GM19099 (cell line): ENCODE data around the gene ATP8B3.

ENCODE experiments used
- POLR2A ChIP-seq: IDR thresholded peaks from 3 replicates; pipeline ENCODE4 v1.6.1; 2011; ENCODE audit warnings: low read depth; ENCODE audit not compliant: insufficient read length; ENCODE audit errors: extremely low read depth

Gene ATP8B3

DNA sequence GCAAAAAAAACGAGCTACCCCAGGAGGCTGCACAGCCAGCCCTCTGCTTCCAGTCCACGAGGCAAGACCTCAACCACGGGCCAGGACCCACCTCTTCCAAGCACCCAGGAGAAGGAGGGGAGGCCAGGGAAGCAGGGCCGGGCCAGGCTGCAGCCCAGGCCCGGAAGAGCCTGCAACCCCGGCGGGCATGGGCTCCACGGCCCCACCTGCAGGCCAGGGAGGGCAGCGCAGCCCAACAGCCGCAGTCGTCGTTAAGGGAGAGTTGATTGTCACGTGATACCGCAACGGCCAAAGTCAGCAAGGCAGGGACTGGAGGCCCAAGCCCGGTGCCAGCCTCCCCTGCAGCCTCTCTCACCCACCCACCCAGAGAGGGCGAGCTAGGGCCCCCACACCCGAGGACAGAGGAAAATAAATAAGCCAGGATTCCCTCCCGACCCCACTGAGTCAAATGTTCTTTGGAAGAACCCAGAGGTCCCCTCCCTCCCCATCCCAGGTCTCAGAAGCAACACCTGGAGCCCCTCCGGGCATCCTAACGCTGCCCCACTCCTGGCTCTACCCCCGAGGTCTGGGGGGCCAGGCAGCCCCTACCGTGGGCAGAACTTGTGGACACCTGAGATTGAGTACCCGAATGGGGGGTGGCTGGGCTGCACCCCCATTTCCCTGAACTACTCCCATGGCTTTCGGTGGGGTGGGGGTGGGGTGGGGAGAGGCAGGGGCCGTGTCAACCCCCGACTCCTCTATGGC, 41.4 kb upstream of the ATP8B3 start:
- no peak for TF ChIP-seq POLR2A

DNA sequence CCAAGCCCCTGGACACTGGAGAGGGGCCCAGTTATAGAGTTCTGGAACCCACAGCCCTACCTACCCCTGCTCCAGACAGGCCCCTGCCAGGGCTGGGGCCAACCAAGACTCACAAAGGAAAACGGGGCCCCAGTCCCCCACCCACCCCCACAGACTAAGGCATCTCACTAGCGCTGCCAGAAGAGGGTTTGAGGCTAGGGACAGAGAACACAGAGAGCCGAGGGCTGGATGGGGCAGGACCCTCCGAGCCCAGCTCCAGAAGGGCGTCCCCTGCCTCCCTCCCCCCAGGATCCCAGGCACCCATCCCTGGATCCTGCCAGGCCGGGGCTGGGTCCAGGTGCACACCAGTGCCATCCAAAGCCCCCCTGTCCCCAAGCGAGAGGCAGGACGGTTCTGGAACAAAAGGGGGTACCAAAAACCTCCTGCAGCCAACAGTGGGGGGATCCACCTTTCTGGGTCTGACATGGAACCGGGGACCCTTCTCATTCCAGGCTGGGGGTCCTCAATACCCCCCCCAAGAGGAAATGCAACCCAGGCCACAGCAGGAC, 40.6 kb upstream of the ATP8B3 start:
- no peak for TF ChIP-seq POLR2A

DNA sequence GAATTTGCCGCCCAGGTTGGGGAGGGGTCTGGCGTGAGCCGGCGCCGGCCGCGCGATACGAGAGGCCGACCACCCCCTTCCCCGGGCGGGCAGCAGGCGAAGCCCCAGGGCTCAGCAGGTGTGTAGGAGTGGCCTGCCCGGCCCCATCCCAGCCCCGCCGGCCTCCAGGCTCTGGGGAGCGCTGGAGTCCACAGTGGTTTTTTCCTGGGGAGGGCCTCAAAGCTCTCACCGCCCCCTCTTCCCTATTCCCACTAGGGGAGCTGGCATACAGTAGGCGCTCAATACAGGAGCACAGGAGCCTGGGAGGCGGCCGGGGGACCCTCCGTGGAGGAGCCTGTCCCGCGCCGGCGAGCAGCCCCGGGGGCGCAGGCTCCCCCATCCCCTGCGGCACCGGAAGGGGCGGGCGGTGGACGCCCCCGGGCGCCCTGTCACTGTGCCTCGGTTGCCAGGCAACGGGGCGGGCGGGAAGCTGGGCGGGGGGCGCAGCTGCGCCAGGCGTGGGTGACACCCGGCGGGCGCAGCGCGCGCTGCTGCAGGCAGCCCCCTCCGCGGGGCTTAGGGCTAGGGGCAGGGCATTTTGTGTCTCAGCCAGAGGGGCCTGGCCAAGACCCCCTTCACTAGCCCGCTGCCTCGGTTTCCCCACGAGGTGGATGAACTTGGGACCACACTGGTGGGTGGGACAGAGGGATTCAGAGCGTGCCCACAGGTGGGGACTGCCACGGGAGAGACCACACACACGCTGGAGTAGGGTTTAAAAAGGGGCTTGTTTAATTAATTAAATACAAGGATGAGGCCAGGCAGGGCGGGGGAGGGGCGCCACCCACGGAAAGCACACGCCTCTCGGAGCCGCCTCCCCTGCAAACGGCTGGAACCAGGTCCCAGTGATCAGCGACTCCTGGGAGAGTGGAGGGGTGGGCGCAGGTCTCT, 39.8 kb upstream of the ATP8B3 start:
- no peak for TF ChIP-seq POLR2A

DNA sequence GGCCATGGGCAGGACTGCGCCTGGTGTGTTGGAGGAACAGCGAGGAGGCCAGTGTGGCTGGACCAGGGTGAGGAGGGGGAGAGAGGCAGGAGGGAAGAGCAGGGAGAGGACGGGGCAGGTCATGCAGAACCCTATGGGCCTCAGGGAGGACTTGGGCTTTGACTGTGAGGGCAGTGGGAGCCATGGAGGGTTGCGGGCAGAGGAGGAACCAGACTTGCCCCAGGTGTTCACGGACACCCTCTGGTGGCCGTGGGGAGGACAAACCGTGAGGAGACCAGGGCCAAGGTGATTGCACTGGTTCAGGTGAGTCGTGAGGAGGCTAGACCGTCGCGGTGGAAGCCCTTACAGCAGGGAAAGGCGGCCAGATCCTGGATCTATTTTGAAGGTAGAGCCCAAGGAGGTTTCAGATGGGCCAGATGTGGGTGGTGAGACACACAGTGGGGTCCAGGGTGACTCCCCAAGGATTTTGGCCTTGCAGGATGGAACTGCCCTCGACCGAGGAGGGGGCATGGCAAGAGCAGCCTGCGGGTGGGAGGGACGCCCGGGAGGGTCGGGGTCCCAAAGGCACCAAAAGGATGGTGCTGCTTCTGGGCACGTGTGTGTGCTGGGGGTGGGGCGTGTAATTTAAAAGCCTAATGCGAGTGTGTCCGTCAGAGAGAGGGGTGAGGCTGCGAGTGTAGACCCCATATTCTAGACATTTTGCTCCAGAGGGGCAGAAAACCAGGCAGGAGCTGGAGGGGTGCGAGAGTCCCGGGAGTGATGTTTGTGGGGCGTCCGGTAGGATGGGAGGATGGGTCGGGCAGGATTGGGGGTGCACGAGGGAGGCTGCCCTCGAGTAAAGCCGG, 39.0 kb upstream of the ATP8B3 start:
- no peak for TF ChIP-seq POLR2A

DNA sequence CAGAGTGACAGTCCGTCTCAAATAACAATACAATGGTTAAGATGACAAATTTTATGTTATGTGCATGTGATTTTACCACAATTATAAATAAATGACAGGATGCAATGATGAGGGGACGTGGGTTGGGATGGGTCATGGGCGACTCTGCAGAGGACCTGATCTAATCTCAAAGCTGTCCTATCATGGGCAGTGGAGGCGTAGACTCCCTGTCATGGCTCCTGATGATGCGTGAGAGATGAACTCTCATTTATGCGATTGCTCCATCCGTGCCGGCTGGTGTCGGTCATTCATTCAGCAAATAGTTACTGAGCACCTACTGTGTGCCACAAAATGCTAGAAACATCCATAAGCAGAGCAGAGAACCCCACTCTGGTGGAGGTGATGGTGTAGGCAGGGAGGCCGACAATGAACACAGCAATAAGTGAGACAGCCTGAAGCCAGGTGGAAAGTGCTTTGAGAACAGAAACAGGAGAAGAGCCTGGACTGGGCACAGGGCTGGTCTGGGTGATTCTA, 37.9 kb upstream of the ATP8B3 start:
- TF ChIP-seq POLR2A: no peak

DNA sequence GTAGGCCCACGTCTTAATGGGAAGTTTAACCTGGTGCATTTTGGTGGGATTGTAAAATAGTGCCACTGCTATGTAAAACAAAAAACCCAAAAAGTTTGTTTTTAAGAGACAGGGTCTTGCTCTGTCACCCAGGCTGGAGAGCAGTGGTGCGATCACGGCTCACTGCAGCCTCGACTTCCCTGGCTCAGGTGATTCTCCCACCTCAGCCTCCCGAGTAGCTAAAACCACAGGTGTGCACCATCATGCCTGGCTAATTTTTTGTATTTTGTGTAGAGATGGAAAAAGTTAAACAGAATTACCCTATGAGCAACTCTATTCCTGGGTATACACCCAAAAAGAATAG, 37.0 kb upstream of the ATP8B3 start:
- no peak for TF ChIP-seq POLR2A

DNA sequence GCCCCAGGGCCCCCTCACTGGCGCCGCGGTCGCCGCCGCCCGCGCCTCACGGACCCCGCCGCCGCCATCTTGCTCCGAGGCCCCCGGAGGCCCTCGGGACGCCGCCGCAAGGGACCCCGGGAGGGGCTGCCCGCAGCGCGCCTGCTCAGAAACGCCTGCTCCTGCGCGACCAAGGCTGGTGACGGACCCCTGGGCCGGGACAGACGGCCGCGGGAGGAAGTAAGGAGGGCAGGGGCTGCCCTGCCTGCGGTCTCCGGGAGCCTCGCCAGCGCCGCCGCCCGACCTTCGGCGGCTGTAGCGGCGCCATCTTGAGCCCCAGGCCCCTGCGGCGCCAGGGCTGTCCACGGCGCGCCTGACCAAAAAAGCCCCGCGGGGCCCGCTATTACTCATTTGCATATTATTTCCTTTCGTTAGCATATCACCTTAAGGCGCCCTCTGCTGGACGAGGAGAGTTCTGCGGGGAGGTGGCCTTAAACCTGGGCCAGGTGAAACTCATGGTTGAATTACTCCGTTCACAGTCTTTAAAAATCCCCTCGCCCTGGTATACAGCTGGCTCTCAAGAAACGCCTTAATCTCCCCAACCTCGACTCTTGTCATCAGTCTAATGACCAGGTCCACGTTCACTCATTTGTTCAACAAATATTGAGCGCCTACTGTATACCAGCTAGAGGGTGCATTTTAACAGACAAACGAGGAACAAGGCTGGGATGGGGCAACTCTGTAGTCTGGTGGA, 36.5 kb upstream of the ATP8B3 start, which contains the start of gene REXO1:
Gene REXO1 (minus strand): TSS at position 85 of the 733 bp plus-strand sequence. CDS start 125 bp downstream, outside the sequence.
- peak; percentile 89 for TF ChIP-seq POLR2A

DNA sequence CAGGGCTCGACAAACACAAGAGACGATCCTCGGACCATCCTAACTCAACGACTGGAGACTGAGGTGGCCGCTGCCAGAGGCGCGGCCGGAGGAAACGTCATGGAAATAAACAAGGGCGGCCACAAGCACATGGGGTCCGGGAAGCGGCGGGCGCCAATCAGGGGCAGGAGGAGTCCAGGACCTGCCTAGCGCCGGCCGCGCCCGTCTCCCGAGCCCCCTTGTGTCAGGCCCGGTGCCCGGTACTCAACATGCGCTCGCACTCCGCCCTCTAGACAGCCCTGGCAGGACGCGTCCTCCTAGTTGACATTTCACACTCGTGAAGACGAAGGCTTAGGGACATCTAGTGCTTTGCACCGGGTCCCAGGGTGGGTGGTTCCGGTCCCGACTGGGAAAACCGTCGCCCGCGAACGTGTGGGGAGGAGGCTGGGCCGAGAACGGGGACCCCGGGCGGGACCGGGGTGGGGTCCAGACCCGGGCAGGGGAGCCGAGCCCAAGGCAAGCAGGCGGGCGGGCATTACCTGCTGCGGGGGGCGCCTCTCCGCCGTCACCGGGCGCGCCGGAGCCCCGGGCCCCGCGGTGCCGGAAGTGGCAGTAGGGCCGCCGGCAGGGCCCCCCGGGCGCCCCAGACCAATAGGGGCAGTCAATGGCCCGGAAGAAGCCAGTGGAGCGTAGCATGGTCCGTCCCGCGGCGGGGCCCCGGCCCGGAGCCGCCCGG, 35.8 kb upstream of the ATP8B3 start:
- no peak for TF ChIP-seq POLR2A

DNA sequence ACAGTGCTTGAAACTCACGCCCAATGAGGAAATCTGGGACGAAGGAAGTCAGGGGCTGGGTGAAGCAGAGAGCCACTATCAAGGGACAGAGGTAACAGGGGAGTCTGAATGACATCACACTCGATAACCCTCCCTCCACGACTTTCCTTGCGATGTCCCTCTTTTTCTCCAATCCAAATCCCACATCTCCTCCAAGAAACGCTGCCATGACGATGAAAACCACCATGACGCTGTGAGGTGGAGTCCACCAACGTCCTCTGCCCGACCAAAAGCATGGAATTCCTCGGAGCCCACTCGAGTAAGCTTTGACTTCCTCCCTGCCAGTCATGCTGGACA, 35.2 kb upstream of the ATP8B3 start:
- no peak for TF ChIP-seq POLR2A

DNA sequence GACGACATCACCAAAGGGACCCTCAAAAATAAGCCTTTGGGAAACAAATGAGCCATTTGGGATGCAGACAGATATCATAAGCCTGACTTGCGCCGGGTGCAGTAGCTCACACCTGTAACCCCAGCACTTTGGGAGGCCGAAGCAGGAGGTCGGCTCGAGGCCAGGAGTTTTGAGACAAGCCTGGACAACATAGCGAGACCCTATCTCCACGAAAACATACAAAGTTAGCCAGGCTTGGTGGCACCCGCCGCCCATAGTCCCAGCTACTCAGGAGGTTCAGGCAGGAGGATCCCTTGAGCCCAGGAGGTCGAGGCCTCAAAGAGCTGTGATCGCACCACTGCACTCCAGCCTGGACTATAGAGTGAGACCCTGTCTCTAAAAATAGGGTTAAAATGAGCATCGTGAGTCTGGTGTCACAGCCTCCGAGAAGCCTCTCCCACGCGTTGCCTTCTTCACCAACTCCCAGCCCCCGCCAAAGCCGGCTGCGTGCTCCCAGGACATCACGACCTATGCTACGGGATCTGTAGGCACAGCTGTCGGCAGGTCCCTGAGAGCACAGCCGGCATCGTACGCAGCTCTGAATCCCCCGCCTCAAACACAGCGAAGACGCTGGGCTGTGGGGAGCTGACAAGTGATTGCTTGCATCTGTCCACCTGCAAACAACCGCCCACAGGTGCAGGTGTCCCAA, 34.6 kb upstream of the ATP8B3 start:
- TF ChIP-seq POLR2A: no peak

DNA sequence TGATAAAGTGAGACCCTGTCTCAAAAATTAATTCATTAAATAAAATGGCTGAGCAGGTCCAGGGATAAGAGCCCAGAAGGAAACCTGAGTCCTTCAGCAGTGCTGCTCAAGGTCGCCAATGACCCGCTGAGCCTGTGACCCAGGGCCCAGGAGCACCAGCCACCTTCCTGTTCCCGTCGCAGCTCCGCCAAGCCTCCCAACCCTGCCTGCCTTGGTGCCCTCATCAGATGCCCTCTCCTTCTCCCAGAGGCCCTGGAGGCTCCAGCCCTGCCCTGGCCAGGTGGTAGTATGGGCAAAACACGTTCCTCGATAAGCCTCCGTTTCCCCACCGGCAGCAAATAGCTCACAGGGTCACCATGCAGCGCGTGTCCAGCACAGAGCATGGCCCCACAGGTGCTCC, 33.6 kb upstream of the ATP8B3 start:
- no peak for TF ChIP-seq POLR2A

DNA sequence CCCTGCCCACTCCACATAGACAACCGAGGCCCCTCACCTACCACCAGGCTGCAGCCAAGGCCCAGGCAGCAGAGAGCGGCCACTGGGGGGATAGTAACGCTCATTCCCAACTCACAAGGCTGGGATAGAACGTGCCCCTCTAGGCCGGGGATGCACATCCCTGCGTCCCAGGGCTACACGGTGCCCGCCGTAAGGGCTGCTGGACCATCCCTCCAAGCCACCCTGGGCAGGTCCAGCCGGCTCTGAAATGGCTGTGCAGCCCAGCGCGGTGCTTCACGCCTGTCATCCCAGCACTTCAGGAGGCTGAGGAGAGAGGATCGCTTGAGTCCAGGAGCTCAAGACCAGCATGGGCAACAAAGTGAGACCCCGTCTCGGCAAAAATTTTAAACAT, 33.0 kb upstream of the ATP8B3 start:
- TF ChIP-seq POLR2A: no peak
